Stimulated activated naive CD8-positive, alpha-beta T cell treated with anti-CD3 and anti-CD28 coated beads, Interleukin-15, Interleukin-2, amounts not matched to agents 100 U/mL and 50 U/mL, for 24 hours (primary cell): Measurements from ENCODE around the gene COA7.
A peak's percentile ranks its signal among the peaks of the same experiment; 100 is the strongest.

ENCODE experiments used
- ATAC-seq: fragments of 150-1000 bp; cut with Tn5 transposase; one replicate; pipeline ENCODE4 v1.10.0; 2021
- DNase-seq: peaks from one replicate; pipeline ENCODE4 v3.0.0; 2021

The COA7 gene

DNA sequence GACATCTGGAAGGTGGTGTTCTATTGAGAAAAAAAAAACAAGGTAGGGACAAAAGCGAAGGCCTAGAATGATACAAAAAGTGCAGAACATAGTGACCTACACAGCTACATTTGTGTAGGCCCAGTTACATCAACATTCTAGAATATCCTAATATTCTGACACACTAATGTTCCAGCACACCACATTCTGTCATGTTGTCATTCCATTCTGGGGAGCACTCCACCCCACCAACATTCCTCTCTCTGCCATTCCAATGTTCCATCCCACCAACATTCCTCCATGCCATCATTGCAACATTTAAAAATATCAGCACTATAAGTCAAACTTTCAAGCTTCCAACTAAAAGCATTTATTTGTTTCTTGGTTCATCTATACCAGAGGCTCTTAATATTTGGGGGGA is 28.5 kb downstream of the COA7 start:
- ATAC-seq (no peak), DNase-seq (no peak)

- no peak for DNase-seq
Observed at GRCh38 chr1:52668711-52669110, 29.4 kb downstream of the COA7 start.

GRCh38 chr1:52667984-52668383 is 30.2 kb downstream of the COA7 start:
- DNase-seq (no peak), ATAC-seq (no peak)

More at GRCh38 chr1:52668711-52669110, 29.4 kb downstream of the COA7 start:
- no peak for ATAC-seq

GRCh38 chr1:52667290-52667689 is 30.9 kb downstream of the COA7 start:
- ATAC-seq = no peak
- no peak for DNase-seq

DNA sequence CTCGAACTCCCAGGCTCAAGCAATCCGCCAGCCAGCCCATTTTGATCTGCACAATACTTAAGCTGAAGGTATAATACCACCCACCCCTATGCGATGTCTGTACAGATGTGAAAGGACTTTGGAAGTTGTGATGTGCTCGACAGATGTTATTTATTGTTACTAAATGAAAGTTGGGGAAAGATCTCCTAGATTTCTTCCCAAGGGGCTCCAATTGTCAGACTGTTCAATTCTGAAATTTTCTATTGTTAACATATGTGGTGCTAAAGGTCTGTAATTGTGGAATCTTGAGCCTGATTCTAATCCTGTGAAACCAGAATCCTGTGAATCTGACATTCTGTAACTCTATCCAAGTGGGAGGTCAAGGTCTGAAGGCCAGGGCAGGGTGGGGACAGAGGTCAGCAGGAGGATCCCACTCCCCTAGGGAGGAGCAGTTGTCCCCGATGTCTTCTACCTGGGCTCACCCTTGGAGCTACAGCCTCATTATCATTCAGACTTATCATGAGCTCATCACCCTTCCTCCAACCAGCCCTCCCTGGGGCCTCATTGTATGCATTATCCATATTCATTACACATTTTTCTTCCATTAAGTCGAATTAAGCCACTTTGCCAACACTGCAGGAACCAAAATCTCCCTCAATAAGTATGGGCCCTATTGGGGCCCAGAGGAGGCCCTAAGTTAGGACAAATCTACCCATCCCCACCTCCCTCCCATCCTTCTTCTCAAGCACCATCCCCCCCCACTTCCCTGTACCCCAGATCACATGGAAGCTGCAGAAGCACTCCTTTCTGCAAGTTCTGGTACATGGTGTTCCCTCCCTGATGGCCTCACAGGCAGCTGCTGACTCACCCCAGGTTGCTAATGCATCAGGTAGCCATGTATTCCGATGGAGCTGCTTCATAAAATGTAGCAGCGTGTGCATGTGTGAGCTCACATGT is 32.9 kb downstream of the COA7 start:
- DNase-seq (no peak), ATAC-seq (no peak)

DNA sequence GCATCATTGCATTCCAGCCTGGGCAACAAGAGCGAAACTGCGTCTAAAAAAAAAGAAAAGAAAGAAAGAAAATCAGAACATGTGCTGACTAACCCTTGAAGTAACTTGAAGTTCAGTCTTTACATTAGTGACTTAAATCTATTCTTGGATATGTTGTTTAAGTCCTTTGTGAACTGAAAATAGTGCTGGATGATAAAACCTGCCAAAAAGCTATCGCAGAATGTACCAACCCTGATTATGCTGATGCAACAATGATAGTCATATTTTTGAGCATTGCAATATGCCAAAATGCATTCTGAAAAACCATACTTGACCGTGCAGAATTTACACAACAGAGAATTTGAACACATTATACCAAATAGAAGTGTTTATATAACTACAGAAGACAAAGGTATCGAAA is 34.4 kb downstream of the COA7 start:
- no peak for ATAC-seq
- no peak for DNase-seq

DNA sequence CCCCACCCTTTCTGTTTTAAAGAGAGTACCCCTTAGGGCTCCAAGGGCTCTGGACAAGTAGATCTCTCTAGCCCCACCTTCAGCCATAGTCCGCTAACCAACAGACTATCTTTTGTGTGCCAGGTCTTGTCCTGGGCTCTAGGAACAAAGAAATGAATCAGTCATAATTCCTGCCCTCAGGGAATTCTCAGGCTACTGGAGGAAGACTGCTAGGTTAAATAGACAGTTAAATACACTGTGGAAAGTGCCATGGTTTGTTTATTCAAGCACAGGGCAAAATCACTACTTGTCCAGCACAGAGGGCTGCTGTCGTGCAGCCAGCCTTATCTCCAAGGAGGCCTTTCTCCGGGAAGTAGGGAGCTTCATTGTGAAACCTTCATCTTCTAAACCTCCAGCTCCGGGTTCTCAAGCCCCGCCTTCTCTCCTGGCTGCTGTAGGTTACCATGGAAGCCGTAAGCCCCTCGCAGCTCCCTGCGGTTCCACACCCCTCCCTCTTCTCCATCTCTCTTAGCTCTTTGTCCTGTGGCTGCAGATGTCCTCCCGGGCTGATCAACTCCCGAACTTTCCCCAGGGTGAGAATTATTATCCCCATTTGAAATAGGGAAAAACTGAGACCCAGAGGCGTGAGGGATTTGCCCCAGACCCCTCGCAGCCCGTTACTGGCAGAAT is 35.4 kb downstream of the COA7 start:
- no peak for DNase-seq
- ATAC-seq = no peak

- DNase-seq = no peak
- ATAC-seq = no peak
Observed at GRCh38 chr1:52660807-52661206, 37.3 kb downstream of the COA7 start.

DNA sequence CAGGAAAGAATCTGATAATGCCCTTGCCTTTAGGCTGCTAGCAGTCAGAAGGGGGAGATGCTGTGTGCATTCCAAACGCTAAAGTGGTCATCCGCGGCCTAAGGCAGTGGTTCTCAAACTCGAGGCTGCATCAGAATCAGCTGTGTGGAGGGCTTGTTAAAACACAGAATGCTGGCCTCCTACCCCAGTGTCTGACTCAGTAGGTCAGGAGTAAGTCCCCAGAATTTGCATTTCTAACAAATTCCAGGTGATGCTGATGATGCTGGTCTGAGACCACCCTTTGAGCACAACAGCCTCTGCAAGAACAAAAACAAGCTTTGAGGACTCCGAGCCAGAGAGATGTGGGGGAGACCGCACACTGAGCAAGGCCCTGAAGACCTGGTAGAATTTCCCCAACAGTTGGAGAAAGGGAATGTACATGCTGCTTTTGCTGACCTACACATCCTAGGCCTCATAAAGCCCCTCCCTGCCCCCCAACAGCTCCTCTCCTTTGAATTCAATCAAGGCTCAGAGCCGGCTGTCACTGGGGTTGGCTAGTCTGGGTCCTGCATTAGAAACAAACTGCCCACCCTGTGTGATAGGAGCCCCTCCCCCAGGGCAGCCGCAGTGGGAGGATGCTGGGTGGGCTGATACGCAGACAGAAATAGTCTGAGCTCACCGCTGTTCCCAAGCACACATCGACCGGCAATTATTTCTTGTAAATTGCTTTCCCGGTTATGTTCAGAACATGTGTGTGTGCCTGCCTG is 38.1 kb downstream of the COA7 start:
- DNase-seq (peak; percentile 14), ATAC-seq (peak; percentile 9)

DNA sequence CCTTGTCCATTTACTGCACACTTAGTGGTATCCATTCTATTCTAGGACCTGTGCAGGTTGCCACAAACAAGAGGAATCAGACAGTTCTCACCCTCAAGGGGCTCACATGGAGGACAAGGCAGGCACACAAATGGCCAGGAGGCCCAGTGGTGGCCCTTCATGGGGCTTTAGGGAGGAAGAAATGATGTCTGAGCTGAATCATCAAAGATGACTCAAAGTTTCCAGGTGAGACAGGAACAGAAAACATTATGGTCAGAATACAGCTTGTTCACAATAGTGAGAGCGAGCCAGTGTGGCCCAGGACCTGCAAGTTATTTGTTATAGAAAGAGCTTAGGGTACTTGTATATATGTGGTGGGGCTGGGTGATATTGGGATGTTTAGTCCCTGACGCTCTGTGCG is 38.8 kb downstream of the COA7 start:
- ATAC-seq = peak; percentile 80
- peak; percentile 37 for DNase-seq

GRCh38 chr1:52658795-52659194 is 39.4 kb downstream of the COA7 start:
- DNase-seq (peak; percentile 50), ATAC-seq (peak; percentile 90)

GRCh38 chr1:52657702-52658101 is 40.4 kb downstream of the COA7 start:
- ATAC-seq (no peak), DNase-seq (no peak)

DNA sequence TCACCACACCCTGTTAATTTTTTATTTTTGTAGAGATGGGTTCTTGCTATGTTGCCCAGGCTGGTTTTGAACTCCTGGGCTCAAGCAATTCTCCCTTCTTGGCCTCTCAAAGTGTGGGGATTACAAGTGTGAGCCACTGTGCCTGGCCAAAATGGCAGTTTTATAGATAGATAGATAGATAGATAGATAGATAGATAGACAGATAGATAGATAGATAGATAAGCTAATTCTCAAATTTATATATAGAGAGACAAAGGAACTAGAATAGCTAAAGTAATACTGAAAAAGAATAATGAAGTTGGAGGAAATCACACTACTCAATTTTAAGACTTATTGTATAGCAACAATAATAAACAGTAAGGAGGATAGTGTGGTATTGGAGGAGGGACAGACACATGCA is 44.1 kb downstream of the COA7 start:
- DNase-seq (no peak), ATAC-seq (no peak)

DNA sequence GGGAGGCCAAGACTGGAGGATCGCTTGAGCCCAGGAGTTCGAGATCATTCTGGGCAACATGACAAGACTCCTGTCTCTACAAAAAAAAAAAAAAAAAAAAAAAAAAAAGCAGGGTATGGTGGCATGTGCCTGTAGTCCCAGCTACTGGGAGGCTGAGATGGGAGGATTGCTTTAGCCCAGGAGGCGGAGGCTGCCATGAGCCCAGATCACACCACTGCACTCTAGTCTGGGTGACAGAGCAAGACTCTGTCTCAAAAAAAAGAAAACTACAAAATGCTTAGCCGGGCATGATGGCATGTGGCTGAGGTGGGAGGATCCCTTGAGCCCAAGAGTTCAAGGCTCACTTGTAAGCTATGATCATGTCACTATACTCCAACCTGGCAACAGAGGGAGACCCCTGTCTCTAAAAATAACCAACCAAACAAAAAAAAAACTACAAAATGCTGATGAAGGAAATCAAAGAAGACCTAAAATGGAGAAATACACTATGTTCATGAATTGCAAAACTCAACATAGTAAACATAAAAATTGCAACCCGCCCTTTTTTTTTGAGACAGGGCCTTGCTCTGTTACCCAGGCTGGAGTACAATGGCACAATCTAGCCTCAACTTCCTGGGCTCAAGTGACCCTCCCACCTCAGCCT is 44.8 kb downstream of the COA7 start:
- DNase-seq (no peak), ATAC-seq (no peak)

DNA sequence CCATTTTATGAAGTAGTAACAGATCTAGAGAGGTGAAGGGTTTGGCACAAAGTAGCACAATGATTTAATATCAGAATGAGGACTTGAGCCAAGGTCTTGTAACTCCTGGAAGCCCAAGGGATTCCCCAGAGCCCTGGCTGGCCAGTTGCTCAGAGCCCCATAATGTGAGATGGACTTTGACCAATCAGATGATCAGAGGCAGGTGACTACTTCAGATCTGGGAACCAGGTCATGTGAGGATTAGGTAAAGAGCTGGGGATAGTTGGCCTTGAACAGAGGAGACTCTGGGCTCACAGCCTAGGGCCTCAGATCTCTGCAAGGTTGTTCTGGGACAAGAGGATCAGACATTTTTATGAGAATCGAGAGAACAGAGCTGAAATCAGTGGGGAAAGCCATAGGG is 46.2 kb downstream of the COA7 start:
- DNase-seq = no peak
- no peak for ATAC-seq

DNA sequence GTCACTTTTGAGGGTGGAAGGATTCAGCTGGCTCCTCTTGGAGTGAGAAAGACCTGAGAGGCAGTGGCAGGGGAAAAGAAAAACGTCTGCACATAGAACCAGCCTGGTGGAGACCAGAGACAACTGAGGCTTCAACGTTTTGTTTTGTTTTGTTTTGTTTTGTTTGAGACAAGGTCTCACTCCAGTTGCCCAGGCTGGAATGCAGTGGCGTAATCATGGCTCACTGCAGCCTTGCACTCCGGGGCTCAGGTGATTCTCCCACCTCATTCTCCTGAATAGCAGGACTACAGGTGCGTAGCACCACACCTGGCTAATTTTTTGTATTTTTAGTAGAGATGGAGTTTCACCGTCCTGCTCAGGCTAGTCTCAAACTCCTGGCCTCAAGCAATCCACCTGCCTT is 52.9 kb downstream of the COA7 start:
- ATAC-seq = no peak
- no peak for DNase-seq

GRCh38 chr1:52641307-52641706 is 56.8 kb downstream of the COA7 start:
- DNase-seq = peak; percentile 16
- no peak for ATAC-seq

DNA sequence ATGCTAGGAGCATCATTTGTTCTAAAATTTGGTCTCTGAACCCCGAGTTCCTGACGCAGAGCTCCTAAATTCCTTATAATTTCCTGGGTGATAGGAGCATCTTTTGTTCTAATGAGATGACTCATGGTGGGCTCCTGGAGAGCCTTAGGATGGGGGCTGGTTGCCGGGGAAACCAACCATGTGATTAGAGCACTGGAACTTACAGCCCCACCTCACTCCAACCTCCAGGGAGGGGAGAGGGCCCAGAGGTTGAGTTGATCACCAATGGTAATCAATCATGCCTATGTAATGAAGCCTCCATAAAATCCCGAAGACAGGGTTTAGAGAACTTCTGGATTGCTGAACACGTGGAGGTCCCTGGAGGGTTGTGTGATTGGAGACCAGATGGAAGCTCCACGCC is 57.5 kb downstream of the COA7 start:
- ATAC-seq = no peak
- no peak for DNase-seq

- DNase-seq (no peak), ATAC-seq (no peak)
Observed at GRCh38 chr1:52637946-52638345, 60.2 kb downstream of the COA7 start.

DNA sequence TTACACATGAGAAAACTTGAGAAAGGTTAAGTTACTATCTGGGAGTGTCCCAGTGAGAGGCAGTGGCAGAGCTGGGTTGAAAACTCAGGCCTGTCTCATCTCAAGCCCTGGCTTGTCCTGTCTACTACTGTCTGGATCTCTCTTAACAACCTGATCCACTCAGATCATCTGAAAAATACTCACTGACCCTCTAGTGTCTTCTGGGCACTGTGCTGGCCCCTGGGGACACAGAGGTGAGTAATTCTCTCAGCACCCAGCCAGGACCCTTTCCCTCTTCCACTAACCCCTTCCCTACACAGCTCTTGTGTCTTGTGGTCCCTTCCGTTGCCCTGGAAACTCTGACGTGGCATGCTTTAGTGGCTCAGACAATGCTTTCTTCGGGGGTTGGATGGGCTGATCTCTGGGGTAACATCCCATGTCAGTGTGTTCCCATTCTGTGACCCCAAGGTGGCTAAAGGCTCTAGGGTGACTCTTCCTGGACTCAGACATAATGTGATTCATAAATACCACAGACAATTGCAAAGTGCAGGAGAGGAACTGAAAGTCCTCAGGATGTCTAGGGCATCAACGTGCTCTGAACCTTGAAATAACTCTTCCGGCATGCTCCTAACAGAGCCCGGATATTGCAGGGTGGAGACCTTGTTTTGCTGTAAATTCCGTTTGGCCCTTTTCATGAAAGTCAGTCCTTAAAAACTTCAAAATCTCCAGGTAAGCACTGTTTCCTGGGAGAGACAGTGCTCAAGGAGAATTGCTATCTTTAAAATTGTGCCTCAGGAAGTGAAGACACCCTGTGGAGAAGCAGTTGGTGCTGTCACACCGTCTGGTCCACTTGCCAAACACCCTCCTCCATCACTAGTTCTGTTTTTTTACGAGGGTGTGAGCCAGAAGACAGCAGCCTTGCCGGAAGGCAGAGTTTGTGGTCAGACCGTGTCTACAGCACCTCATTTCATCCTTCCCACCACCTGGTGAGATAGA is 61.1 kb downstream of the COA7 start:
- ATAC-seq (peak; percentile 72), DNase-seq (peak; percentile 79)
